GM23338 (cell line): ENCODE results near the gene ZNF254. TPM values are rescaled to one million over a fixed set of nuclear protein-coding genes. Genes with fewer than 3 reads are reported as not detected.

Experiments used
- ATAC-seq: fragments of 200-7000 bp; cut with Tn5 transposase; 3 replicates; pipeline ENCODE4 v1.9.1; 2020
- DNase-seq: peaks from one replicate; pipeline ENCODE4 v3.0.0-alpha.2; 2015; ENCODE audit warnings: low spot score
- H2AFZ ChIP-seq: fragments of 200-600 bp; sonication (generic); 2 replicates; pipeline ENCODE4 v1.8.0; 2016; ENCODE audit warnings: antibody characterized with exemption, mild to moderate bottlenecking, moderate library complexity
- H3F3A ChIP-seq: fragments of 200-600 bp; sonication (generic); replicated peaks from 2 replicates; pipeline ENCODE4 v1.8.0; 2017; ENCODE audit warnings: antibody characterized with exemption, mixed run types, low read depth
- H3K27ac ChIP-seq: fragments of 200-600 bp; sonication (generic); 2 replicates; pipeline ENCODE4 v1.6.1; 2016; ENCODE audit warnings: low read depth
- H3K27me3 ChIP-seq: fragments of 200-600 bp; sonication (generic); 2 replicates; pipeline ENCODE4 v1.8.0; 2016; ENCODE audit warnings: mild to moderate bottlenecking, mixed run types, moderate library complexity; ENCODE audit not compliant: insufficient read depth
- H3K36me3 ChIP-seq: fragments of 200-600 bp; sonication (generic); 2 replicates; pipeline ENCODE4 v1.8.0; 2016; ENCODE audit warnings: mild to moderate bottlenecking; ENCODE audit not compliant: insufficient read depth
- H3K4me1 ChIP-seq: fragments of 200-600 bp; sonication (generic); 2 replicates; pipeline ENCODE4 v1.8.0; 2016; ENCODE audit warnings: mild to moderate bottlenecking, moderate library complexity; ENCODE audit not compliant: insufficient read depth
- H3K4me2 ChIP-seq: fragments of 200-600 bp; sonication (generic); 2 replicates; pipeline ENCODE4 v1.7.1; 2017; ENCODE audit warnings: mixed run types
- H3K4me3 ChIP-seq: fragments of 200-600 bp; sonication (generic); 2 replicates; pipeline ENCODE4 v1.6.1; 2016; ENCODE audit warnings: mixed run types
- H3K79me2 ChIP-seq: fragments of 200-600 bp; sonication (generic); replicated peaks from 2 replicates; pipeline ENCODE4 v1.8.0; 2017; ENCODE audit warnings: mild to moderate bottlenecking; ENCODE audit not compliant: insufficient read depth
- H3K9me2 ChIP-seq: fragments of 200-600 bp; sonication (generic); 2 replicates; pipeline ENCODE4 v1.8.0; 2017; ENCODE audit not compliant: insufficient read depth
- H4K20me1 ChIP-seq: fragments of 200-600 bp; sonication (generic); replicated peaks from 2 replicates; pipeline ENCODE4 v1.8.0; 2017; ENCODE audit warnings: mild to moderate bottlenecking; ENCODE audit not compliant: insufficient read depth
- H3K27ac Mint-ChIP-seq: 2 replicates; pipeline ENCODE4 v1.8.0; 2020; ENCODE audit warnings: inconsistent platforms, mild to moderate bottlenecking, moderate library complexity, mixed read lengths
- H3K27me3 Mint-ChIP-seq: 3 replicates; pipeline ENCODE4 v1.8.0; 2022; ENCODE audit warnings: low read depth, mild to moderate bottlenecking, moderate library complexity, mixed read lengths, inconsistent platforms; ENCODE audit not compliant: insufficient read depth, poor library complexity
- H3K36me3 Mint-ChIP-seq: 3 replicates; pipeline ENCODE4 v1.8.0; 2021; ENCODE audit warnings: low read depth, mild to moderate bottlenecking, inconsistent platforms, moderate library complexity, mixed read lengths
- H3K4me1 Mint-ChIP-seq: 3 replicates; pipeline ENCODE4 v1.8.0; 2020; ENCODE audit warnings: mild to moderate bottlenecking, inconsistent platforms, mixed read lengths
- H3K4me3 Mint-ChIP-seq: 3 replicates; pipeline ENCODE4 v1.8.0; 2021; ENCODE audit warnings: moderate library complexity, mild to moderate bottlenecking, inconsistent platforms, mixed read lengths
- H3K9me3 Mint-ChIP-seq: 3 replicates; pipeline ENCODE4 v1.8.0; 2020; ENCODE audit warnings: moderate library complexity, mild to moderate bottlenecking, inconsistent platforms, mixed read lengths
- JUNB ChIP-seq: IDR thresholded peaks from one replicate; pipeline ENCODE4 v1.6.1; 2016; ENCODE audit warnings: antibody characterized with exemption; ENCODE audit not compliant: unreplicated experiment
- NANOG ChIP-seq: IDR thresholded peaks from 2 replicates; pipeline ENCODE4 v1.6.1; 2016; ENCODE audit warnings: antibody characterized with exemption, borderline replicate concordance
- POLR2AphosphoS5 ChIP-seq: IDR thresholded peaks from 2 replicates; pipeline ENCODE4 v1.6.1; 2016; ENCODE audit warnings: antibody characterized with exemption, low read depth
- ZNF331 ChIP-seq: fragments of 250-450 bp; sonication (Bioruptor Pico); IDR thresholded peaks from 2 replicates; pipeline ENCODE4 v1.5.0; 2020; ENCODE audit warnings: low read depth, mild to moderate bottlenecking, moderate library complexity
- ZNF462 ChIP-seq: fragments of 250-450 bp; sonication (Bioruptor Pico); IDR thresholded peaks from 2 replicates; pipeline ENCODE4 v1.5.0; 2020; ENCODE audit warnings: mild to moderate bottlenecking, moderate library complexity
- polyA plus RNA-seq: library from polyadenylated mRNA; unstranded; fragments of >200 nt; fragmentation: Nextera tagmentation; extraction: Ambion mirVana; gene quantifications from 2 replicates; pipeline ENCODE4 v1.2.1, GENCODE V29; 2016
- total RNA-seq: library from RNA; depleted of rRNA; stranded (reverse); fragments of >200 nt; shearing (Covaris generic); gene quantifications from 2 replicates; pipeline ENCODE4 v1.2.3, GENCODE V29; 2014
- TF ChIP-seq, protein P1 (sequence below): IDR thresholded peaks from 2 replicates; pipeline ENCODE4 v1.6.1; 2016; ENCODE audit warnings: antibody characterized with exemption

Gene ZNF254
- total and polyA plus RNA-seq, 2 experiments from 2014 or later = 13.1 to 45.6 TPM

DNA sequence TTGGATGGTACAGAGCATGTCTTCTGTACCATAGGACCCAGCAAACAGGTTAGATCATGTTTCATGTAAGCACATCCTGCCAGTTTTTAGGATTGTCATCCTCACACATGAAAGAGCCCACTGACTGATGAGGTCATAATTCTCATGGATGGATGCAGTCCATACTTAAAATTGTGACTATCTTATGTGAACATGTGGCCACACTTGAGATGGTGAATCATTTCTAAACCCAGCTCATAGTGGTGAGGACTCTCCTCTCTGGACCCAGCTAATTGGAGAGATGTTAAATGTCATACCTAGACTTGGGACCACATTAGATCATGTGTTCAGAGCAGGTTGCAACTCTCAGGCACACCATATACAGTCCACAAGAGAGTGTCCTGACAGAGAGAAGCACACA, 24.8 kb upstream of the ZNF254 start:
- Mint-ChIP-seq H3K36me3 (peaks cover 73% of the 10 kb centered on the region), H3K9me3 (no peaks in the 10 kb centered on the region; the same call in 2 of the 3 replicates), H3K4me3 (no peak overlapping the region), H3K27ac (no peak overlapping the region), H3K27me3 (peaks cover 1% of the 10 kb centered on the region), H3K4me1 (no peaks in the 10 kb centered on the region)
- Histone ChIP-seq H3K4me2 (no peak overlapping the region), H3K36me3 (peaks cover 12% of the 10 kb centered on the region), H3K79me2 (no peaks in the 10 kb centered on the region; the same call in 1 of the 2 replicates), H3K27ac (no peak overlapping the region), H2AFZ (no peak overlapping the region), H3K4me3 (no peak overlapping the region), H3K27me3 (no peaks in the 10 kb centered on the region), H3K4me1 (no peaks in the 10 kb centered on the region), H3K9me2 (no peaks in the 10 kb centered on the region), H3F3A (no peaks in the 10 kb centered on the region), H4K20me1 (0 out of 2 replicates have a peak, but pooled peaks cover 6% of the 10 kb centered on the region)
- TF ChIP-seq, protein P1, sequence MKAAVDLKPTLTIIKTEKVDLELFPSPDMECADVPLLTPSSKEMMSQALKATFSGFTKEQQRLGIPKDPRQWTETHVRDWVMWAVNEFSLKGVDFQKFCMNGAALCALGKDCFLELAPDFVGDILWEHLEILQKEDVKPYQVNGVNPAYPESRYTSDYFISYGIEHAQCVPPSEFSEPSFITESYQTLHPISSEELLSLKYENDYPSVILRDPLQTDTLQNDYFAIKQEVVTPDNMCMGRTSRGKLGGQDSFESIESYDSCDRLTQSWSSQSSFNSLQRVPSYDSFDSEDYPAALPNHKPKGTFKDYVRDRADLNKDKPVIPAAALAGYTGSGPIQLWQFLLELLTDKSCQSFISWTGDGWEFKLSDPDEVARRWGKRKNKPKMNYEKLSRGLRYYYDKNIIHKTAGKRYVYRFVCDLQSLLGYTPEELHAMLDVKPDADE = no peak
- TF ChIP-seq POLR2AphosphoS5 (no peak), ZNF462 (CRISPR knock-in tag) (no peak), JUNB (no peak), ZNF331 (CRISPR knock-in tag) (no peak), NANOG (no peak)
- DNase-seq = no peak
- ATAC-seq = no peak
